Peyer's patch (tissue), 4 donors: Measurements from ENCODE around the gene FAS.

Experiments used
- CTCF ChIP-seq, 6 experiments: fragments of 450-650 bp in 4 of 6; fragments of 200-600 bp in 2 of 6; sonication (generic) in 1 of 6; IDR thresholded peaks; one replicate each; pipeline ENCODE4 v1.5.1; 2017 to 2019; ENCODE audit warnings: antibody characterized with exemption in 6 of 6, mild to moderate bottlenecking in 3 of 6, moderate library complexity in 1 of 6
- POLR2A ChIP-seq, 2 donors: fragments of 450-650 bp; IDR thresholded peaks; one replicate each; pipeline ENCODE4 v1.5.1; 2017; ENCODE audit warnings: antibody characterized with exemption in 2 of 2, mild to moderate bottlenecking in 2 of 2, moderate library complexity in 2 of 2

DNA sequence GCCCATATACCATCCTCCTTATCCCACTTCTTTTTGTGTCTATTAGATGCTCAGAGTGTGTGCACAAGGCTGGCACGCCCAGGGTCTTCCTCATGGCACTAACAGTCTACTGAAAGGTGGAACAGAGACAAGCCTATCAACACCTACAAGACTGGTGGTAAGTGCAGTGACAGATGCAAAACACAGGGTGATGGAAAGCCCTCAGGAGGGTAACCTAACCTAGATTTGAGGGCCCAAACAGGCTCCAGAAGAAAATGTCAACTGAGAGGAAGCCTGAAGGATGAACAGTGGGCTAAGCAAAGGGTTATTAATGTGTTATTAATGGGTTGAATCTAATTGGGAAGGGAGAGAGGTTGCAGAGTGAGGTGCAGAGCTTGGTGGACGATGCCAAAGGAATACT is 1.2 kb upstream of the FAS start:
- TF ChIP-seq CTCF (IDR thresholded peaks at IDR 0.05) (no peak), POLR2A (IDR thresholded peaks at IDR 0.05) (no peak)
